HepG2 (cell line): Measurements from ENCODE around the gene ARMC5. TPM values are rescaled to one million over a fixed set of nuclear protein-coding genes. Genes with fewer than 3 reads are reported as not detected.

Experiments used
- CHD4 ChIP-seq: fragments of 200-600 bp; sonication (generic); IDR thresholded peaks from 2 replicates; pipeline ENCODE4 v1.7.0; 2017; ENCODE audit warnings: mild to moderate bottlenecking, low read length, borderline replicate concordance
- ERF ChIP-seq: IDR thresholded peaks from 2 replicates; pipeline ENCODE4 v1.6.1; 2018; ENCODE audit warnings: missing biosample characterization, missing genetic modification reagents
- GPN1 ChIP-seq: sonication (generic); formaldehyde crosslinking; IDR thresholded peaks from 2 replicates; pipeline ENCODE4 v1.5.1; 2020; ENCODE audit warnings: missing genetic modification reagents, borderline replicate concordance
- GTF3A ChIP-seq: sonication (generic); formaldehyde crosslinking; conservative IDR thresholded peaks from 2 replicates; pipeline ENCODE4 v1.4.0; 2020; ENCODE audit warnings: mild to moderate bottlenecking, missing genetic modification reagents
- HNF4A ChIP-seq: sonication (generic); formaldehyde crosslinking; IDR thresholded peaks from 2 replicates; pipeline ENCODE4 v1.4.0; 2020; ENCODE audit warnings: missing genetic modification reagents
- HNRNPUL1 ChIP-seq: fragments of 200-400 bp; formaldehyde crosslinking; IDR thresholded peaks from 2 replicates; pipeline ENCODE4 v1.6.1; 2017; ENCODE audit warnings: low read depth, mild to moderate bottlenecking, low read length, moderate library complexity
- HOXA9 ChIP-seq: sonication (generic); formaldehyde crosslinking; IDR thresholded peaks from 2 replicates; pipeline ENCODE4 v1.8.1; 2022; ENCODE audit warnings: missing genetic modification reagents, mild to moderate bottlenecking, moderate library complexity, borderline replicate concordance
- JDP2 ChIP-seq: sonication (generic); formaldehyde crosslinking; IDR thresholded peaks from 2 replicates; pipeline ENCODE4 v1.8.1; 2022; ENCODE audit warnings: missing genetic modification reagents, borderline replicate concordance
- MXD4 ChIP-seq: IDR thresholded peaks from 2 replicates; pipeline ENCODE4 v1.6.1; 2016; ENCODE audit warnings: mild to moderate bottlenecking, missing biosample characterization, missing genetic modification reagents
- NCOA5 ChIP-seq: sonication (generic); formaldehyde crosslinking; IDR thresholded peaks from 2 replicates; pipeline ENCODE4 v1.4.0; 2020; ENCODE audit warnings: missing genetic modification reagents
- NFKB2 ChIP-seq: sonication (generic); formaldehyde crosslinking; IDR thresholded peaks from 2 replicates; pipeline ENCODE4 v1.4.0; 2020; ENCODE audit warnings: missing genetic modification reagents, borderline replicate concordance
- PHF8 ChIP-seq: sonication (generic); formaldehyde crosslinking; IDR thresholded peaks from 2 replicates; pipeline ENCODE4 v1.5.0; 2020; ENCODE audit warnings: missing genetic modification reagents
- TARDBP ChIP-seq: sonication (generic); formaldehyde crosslinking; IDR thresholded peaks from 2 replicates; pipeline ENCODE4 v1.8.0; 2022; ENCODE audit warnings: mild to moderate bottlenecking, missing genetic modification reagents
- TCF7L2 ChIP-seq: IDR thresholded peaks from 2 replicates; pipeline ENCODE4 v1.6.1; 2011; ENCODE audit warnings: mild to moderate bottlenecking, low read depth, low read length, moderate library complexity
- THYN1 ChIP-seq: sonication (generic); formaldehyde crosslinking; IDR thresholded peaks from 2 replicates; pipeline ENCODE4 v1.8.1; 2023; ENCODE audit warnings: low read depth, mild to moderate bottlenecking, moderate library complexity, missing genetic modification reagents, borderline replicate concordance
- ZFP41 ChIP-seq: sonication (generic); formaldehyde crosslinking; IDR thresholded peaks from 2 replicates; pipeline ENCODE4 v1.4.0; 2020; ENCODE audit warnings: mild to moderate bottlenecking, missing genetic modification reagents, borderline replicate concordance
- ZNF12 ChIP-seq: sonication (generic); formaldehyde crosslinking; IDR thresholded peaks from 2 replicates; pipeline ENCODE4 v1.5.0; 2020; ENCODE audit warnings: missing genetic modification reagents
- ZNF121 ChIP-seq: sonication (generic); formaldehyde crosslinking; IDR thresholded peaks from 2 replicates; pipeline ENCODE4 v1.5.0; 2020; ENCODE audit warnings: mild to moderate bottlenecking, missing genetic modification reagents
- ZNF138 ChIP-seq: sonication (generic); formaldehyde crosslinking; IDR thresholded peaks from 2 replicates; pipeline ENCODE4 v1.5.0; 2020; ENCODE audit warnings: mild to moderate bottlenecking, low read depth, missing genetic modification reagents
- ZNF30 ChIP-seq: sonication (generic); formaldehyde crosslinking; IDR thresholded peaks from 2 replicates; pipeline ENCODE4 v1.5.0; 2020; ENCODE audit warnings: mild to moderate bottlenecking, missing genetic modification reagents
- ZNF326 ChIP-seq: sonication (generic); formaldehyde crosslinking; IDR thresholded peaks from 2 replicates; pipeline ENCODE4 v1.4.0; 2020; ENCODE audit warnings: missing genetic modification reagents, borderline replicate concordance
- ZNF335 ChIP-seq: sonication (generic); formaldehyde crosslinking; IDR thresholded peaks from 2 replicates; pipeline ENCODE4 v1.4.0; 2020; ENCODE audit warnings: missing genetic modification reagents
- ZNF451 ChIP-seq: sonication (generic); formaldehyde crosslinking; IDR thresholded peaks from 2 replicates; pipeline ENCODE4 v1.5.0; 2020; ENCODE audit warnings: mild to moderate bottlenecking, missing genetic modification reagents
- ZNF510 ChIP-seq: sonication (generic); formaldehyde crosslinking; IDR thresholded peaks from 2 replicates; pipeline ENCODE4 v1.4.0; 2020; ENCODE audit warnings: low read depth, mild to moderate bottlenecking, missing genetic modification reagents
- ZNF543 ChIP-seq: sonication (generic); formaldehyde crosslinking; IDR thresholded peaks from 2 replicates; pipeline ENCODE4 v1.4.0; 2020; ENCODE audit warnings: mild to moderate bottlenecking, missing genetic modification reagents
- ZNF546 ChIP-seq: sonication (generic); formaldehyde crosslinking; conservative IDR thresholded peaks from 2 replicates; pipeline ENCODE4 v1.8.1; 2023; ENCODE audit warnings: mild to moderate bottlenecking, missing genetic modification reagents
- ZNF598 ChIP-seq: sonication (generic); formaldehyde crosslinking; IDR thresholded peaks from 2 replicates; pipeline ENCODE4 v1.5.1; 2020; ENCODE audit warnings: mild to moderate bottlenecking, missing genetic modification reagents, borderline replicate concordance
- ZNF629 ChIP-seq: sonication (generic); formaldehyde crosslinking; conservative IDR thresholded peaks from 2 replicates; pipeline ENCODE4 v1.5.0; 2020; ENCODE audit warnings: missing genetic modification reagents
- ZNF784 ChIP-seq: sonication (generic); formaldehyde crosslinking; IDR thresholded peaks from 2 replicates; pipeline ENCODE4 v1.5.1; 2020; ENCODE audit warnings: missing genetic modification reagents, mild to moderate bottlenecking, borderline replicate concordance
- polyA plus RNA-seq, 8 experiments: library from polyadenylated mRNA; depleted of rRNA in 3 of 8; stranded (reverse) in 7 of 8; unstranded in 1 of 8; fragments of >200 nt; fragmentation: Illumina TruSeq in 4 of 8; extraction: Trizol in 4 of 8; gene quantifications; 2 replicates each; pipeline versions ENCODE4 v1.2.1 to v1.2.3, GENCODE V29; 2011 to 2016; ENCODE audit warnings: low read depth in 4 of 8, missing spikeins in 1 of 8, mixed read lengths in 1 of 8; ENCODE audit not compliant: insufficient read depth in 1 of 8
- total RNA-seq, 5 experiments: library from RNA; depleted of rRNA; stranded (reverse); fragments of >200 nt; fragmentation: Illumina TruSeq; extraction: Trizol; gene quantifications; 2 replicates each; pipeline ENCODE4 v1.2.3, GENCODE V29; 2016; ENCODE audit warnings: low read depth in 1 of 5
- TF ChIP-seq, protein P1 (sequence below): sonication (generic); formaldehyde crosslinking; IDR thresholded peaks from 2 replicates; pipeline ENCODE4 v1.8.0; 2022; ENCODE audit warnings: missing genetic modification reagents, low read depth, mild to moderate bottlenecking, borderline replicate concordance
- TF ChIP-seq, protein P2 (sequence below): IDR thresholded peaks from 2 replicates; pipeline ENCODE4 v1.6.1; 2016; ENCODE audit warnings: missing genetic modification reagents, missing compliant biosample characterization

The ARMC5 gene
- total and polyA plus RNA-seq, 2 of the 13 experiments (the other 11 are each of a cell fraction or from before 2014, with no cell fraction given), result 10.8 to 22.3 TPM

DNA sequence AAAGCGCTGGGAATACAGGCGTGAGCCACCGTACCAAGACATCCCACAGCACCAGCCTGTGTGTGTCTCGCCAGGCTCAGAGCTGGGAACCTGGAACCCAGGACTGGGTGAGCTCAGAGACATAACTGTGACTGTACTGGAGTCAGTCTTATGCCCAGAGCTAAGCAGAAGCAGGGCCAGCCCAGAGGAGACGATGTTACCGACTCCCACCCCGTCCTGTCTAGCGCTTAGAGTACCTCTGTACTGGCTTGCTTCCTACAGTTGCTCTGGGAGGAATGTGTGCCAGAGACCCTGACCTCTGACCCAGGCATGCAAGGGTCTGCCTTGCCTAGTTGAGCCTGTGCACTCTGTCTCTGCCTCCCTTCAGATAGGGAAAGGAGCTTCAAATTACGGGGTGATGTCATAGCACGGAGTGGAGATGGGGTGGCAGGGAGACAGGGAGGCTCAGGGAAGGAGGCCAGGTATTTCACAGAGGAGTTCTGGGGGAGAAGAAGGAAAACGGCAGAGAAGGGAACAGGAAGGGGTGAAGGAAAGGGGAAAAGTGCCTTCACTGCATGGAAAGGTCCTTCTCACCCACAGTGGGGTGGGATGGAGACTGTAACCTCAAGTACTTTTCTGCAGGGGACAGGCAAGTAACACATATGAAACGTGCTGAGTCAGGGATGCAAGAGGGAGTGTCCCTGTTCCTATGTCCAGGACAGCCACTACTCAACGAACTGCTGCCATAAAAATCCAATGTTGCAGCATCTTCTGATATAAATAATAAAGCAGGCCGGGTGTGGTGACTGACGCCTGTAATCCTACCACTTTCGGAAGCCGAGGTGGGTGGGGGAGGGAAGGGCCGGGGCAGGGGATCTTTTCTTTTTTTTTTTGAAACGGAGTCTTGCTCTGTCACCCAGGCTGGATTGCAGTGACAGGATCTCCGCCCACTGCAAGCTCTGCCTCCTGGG is 5.8 kb upstream of the ARMC5 start (continued):
- TF ChIP-seq ZNF784 (CRISPR knock-in tag), result 0 out of 2 replicates have a peak, but pooled peaks have one; percentile 6
- no peak for TF ChIP-seq ZNF335 (CRISPR knock-in tag)
- no peak; the same call in 1 of the 2 replicates for TF ChIP-seq ZNF138 (CRISPR knock-in tag)
- no peak for TF ChIP-seq JDP2 (CRISPR knock-in tag)
- no peak for TF ChIP-seq THYN1
- TF ChIP-seq ZNF629 (CRISPR knock-in tag), result no peak
- no peak for TF ChIP-seq PHF8 (CRISPR knock-in tag)
- TF ChIP-seq TCF7L2, result no peak
- no peak for TF ChIP-seq ZNF543
- no peak for TF ChIP-seq ZNF12 (CRISPR knock-in tag)
- TF ChIP-seq GPN1, result 0 out of 2 replicates have a peak, but pooled peaks have one; percentile 7
- TF ChIP-seq NFKB2 (CRISPR knock-in tag), result peak; percentile 45; the same call in 1 of the 2 replicates
- no peak for TF ChIP-seq HOXA9 (CRISPR knock-in tag)
- TF ChIP-seq ZNF598 (CRISPR knock-in tag), result peak; percentile 92; the same call in 1 of the 2 replicates
- TF ChIP-seq, protein P1, sequence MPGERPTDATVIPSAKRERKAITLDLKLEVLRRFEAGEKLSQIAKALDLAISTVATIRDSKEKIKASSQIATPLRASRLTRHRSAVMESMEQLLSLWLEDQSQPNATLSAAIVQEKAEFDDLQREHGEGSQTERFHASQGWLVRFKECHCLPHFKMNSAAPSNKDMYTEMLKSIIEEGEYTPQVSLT (CRISPR knock-in tag), result no peak
- TF ChIP-seq ZNF326, result no peak
- TF ChIP-seq NCOA5 (CRISPR knock-in tag), result no peak
- TF ChIP-seq, protein P2, sequence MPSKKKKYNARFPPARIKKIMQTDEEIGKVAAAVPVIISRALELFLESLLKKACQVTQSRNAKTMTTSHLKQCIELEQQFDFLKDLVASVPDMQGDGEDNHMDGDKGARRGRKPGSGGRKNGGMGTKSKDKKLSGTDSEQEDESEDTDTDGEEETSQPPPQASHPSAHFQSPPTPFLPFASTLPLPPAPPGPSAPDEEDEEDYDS, result peak; percentile 60; the same call in 1 of the 2 replicates
- no peak for TF ChIP-seq ERF (CRISPR knock-in tag)
- peak; percentile 81 for TF ChIP-seq TARDBP
- TF ChIP-seq CHD4, result no peak
- TF ChIP-seq HNRNPUL1, result no peak
- TF ChIP-seq ZNF546 (CRISPR knock-in tag), result no peak
- no peak for TF ChIP-seq ZNF121 (CRISPR knock-in tag)
- TF ChIP-seq HNF4A (CRISPR knock-in tag), result peak; percentile 82
- TF ChIP-seq GTF3A, result no peak
- peak; percentile 40; the same call in 1 of the 2 replicates for TF ChIP-seq MXD4 (CRISPR knock-in tag)
- no peak for TF ChIP-seq ZFP41 (CRISPR knock-in tag)
- 0 out of 2 replicates have a peak, but pooled peaks have one; percentile 66 for TF ChIP-seq ZNF451 (CRISPR knock-in tag)
- TF ChIP-seq ZNF510, result no peak
- TF ChIP-seq ZNF30, result no peak
